H1 (cell line): Measurements from ENCODE around the gene NPS. TPM values are rescaled to one million over a fixed set of nuclear protein-coding genes. Genes with fewer than 3 reads are reported as not detected.

Experiments
- CHD1 ChIP-seq: IDR thresholded peaks from 2 replicates; pipeline ENCODE4 v1.6.1; 2012; ENCODE audit warnings: low read depth, low read length, improper control_type of control experiment
- CREB1 ChIP-seq: IDR thresholded peaks from 2 replicates; pipeline ENCODE4 v1.6.1; 2012; ENCODE audit warnings: inconsistent platforms
- CTBP2 ChIP-seq: IDR thresholded peaks from 2 replicates; pipeline ENCODE4 v1.7.0; 2011; ENCODE audit warnings: borderline replicate concordance, mild to moderate bottlenecking, moderate library complexity, mixed read lengths, low read length; ENCODE audit not compliant: insufficient read depth, insufficient read length
- POLR2AphosphoS5 ChIP-seq: IDR thresholded peaks from 2 replicates; pipeline ENCODE4 v1.6.1; 2011; ENCODE audit warnings: low read depth, low read length
- POU5F1 ChIP-seq: IDR thresholded peaks from 2 replicates; pipeline ENCODE4 v1.6.1; 2011; ENCODE audit warnings: low read depth, mild to moderate bottlenecking, low read length, moderate library complexity
- RAD21 ChIP-seq, 2 experiments: IDR thresholded peaks in 1 of 2; conservative IDR thresholded peaks in 1 of 2; 2 replicates each; pipeline ENCODE4 v1.6.1; 2011; ENCODE audit warnings: low read depth in 2 of 2, low read length in 2 of 2, improper control_type of control experiment in 1 of 2, inconsistent platforms in 1 of 2, mild to moderate bottlenecking in 1 of 2, moderate library complexity in 1 of 2
- SP1 ChIP-seq: IDR thresholded peaks from 2 replicates; pipeline ENCODE4 v1.6.1; 2011; ENCODE audit warnings: low read depth, low read length
- TAF7 ChIP-seq: optimal IDR thresholded peaks from 2 replicates; pipeline ENCODE3; 2011; ENCODE audit warnings: low read depth, mild to moderate bottlenecking, inconsistent platforms, low read length, moderate library complexity, borderline replicate concordance
- polyA plus RNA-seq, 7 experiments: library from polyadenylated mRNA; depleted of rRNA in 3 of 7; stranded (reverse) in 5 of 7; unstranded in 2 of 7; fragments of >200 nt in 5 of 7; fragments of 200-250 nt in 2 of 7; gene quantifications; 1 replicate in 5 of 7; 2 replicates in 1 of 7; 4 replicates in 1 of 7; pipeline versions ENCODE4 v1.2.1 to v1.2.3, GENCODE V29; 2011 to 2013; ENCODE audit warnings: missing spikeins in 2 of 7, mixed read lengths in 2 of 7
- total RNA-seq: library from RNA; stranded (reverse); fragmentation: NEBNext Ultra II Directional; extraction: Animal tissue kit (Norgen Biotek cat#: 25700); gene quantifications from 2 replicates; pipeline ENCODE4 v1.2.1, GENCODE V29; 2021

The NPS gene
- total and polyA plus RNA-seq, 2 of the 8 experiments (the other 6 are each of a cell fraction or from before 2014, with no cell fraction given): not detected

GRCh38 chr10:127564644-127565043, 15.5 kb downstream of the NPS start (continued):
- TF ChIP-seq RAD21 (IDR thresholded peaks at IDR 0.05 in 1 of 2, conservative IDR thresholded peaks at IDR 0.05 in 1 of 2; ENCODE audit: low read depth in 2 of 2, low read length in 2 of 2): no peak
- TF ChIP-seq POU5F1: no peak
- no peak for TF ChIP-seq CHD1
- no peak for TF ChIP-seq CTBP2
- TF ChIP-seq TAF7: no peak
- no peak for TF ChIP-seq CREB1
- TF ChIP-seq SP1: no peak
- no peak for TF ChIP-seq POLR2AphosphoS5
